CD14-positive monocyte (primary cell): ENCODE results near the gene SSBP2. TPM values are rescaled to one million over a fixed set of nuclear protein-coding genes. Genes with fewer than 3 reads are reported as not detected.

ENCODE experiments used
- DNase-seq, 3 donors: peaks; one replicate each; pipeline ENCODE4 v3.0.0-alpha.2; 2011 to 2022
- H2AFZ ChIP-seq: 2 replicates; pipeline ENCODE4 v1.6.0; 2012; ENCODE audit warnings: mild to moderate bottlenecking, low read depth, low read length, inconsistent platforms; ENCODE audit not compliant: insufficient read depth, poor library complexity, severe bottlenecking
- H3K27ac ChIP-seq, 2 donors: 1 replicate in 1 of 2; 2 replicates in 1 of 2; pipeline ENCODE4 v1.5.1; 2012 to 2013; ENCODE audit warnings: low read length in 2 of 2, control low read depth in 1 of 2, inconsistent platforms in 1 of 2, low read depth in 1 of 2, mild to moderate bottlenecking in 1 of 2
- H3K27me3 ChIP-seq, 2 donors: one replicate each; pipeline versions ENCODE4 v1.6.0 to v1.6.1; 2011 to 2013; ENCODE audit warnings: low read length in 2 of 2; ENCODE audit not compliant: control insufficient read depth in 2 of 2, insufficient read depth in 2 of 2
- H3K36me3 ChIP-seq, 2 donors: replicated peaks in 1 of 2; 1 replicate in 1 of 2; 2 replicates in 1 of 2; pipeline versions ENCODE4 v1.5.1 to v1.6.1; 2012 to 2013; ENCODE audit warnings: low read length in 2 of 2, control low read depth in 1 of 2, inconsistent platforms in 1 of 2, mild to moderate bottlenecking in 1 of 2; ENCODE audit not compliant: insufficient read depth in 2 of 2, control insufficient read depth in 1 of 2
- H3K4me1 ChIP-seq, 2 donors: 1 replicate in 1 of 2; 2 replicates in 1 of 2; pipeline versions ENCODE4 v1.5.1 to v1.6.1; 2012 to 2013; ENCODE audit warnings: low read length in 2 of 2, control low read depth in 1 of 2, inconsistent platforms in 1 of 2, mild to moderate bottlenecking in 1 of 2, moderate library complexity in 1 of 2; ENCODE audit not compliant: insufficient read depth in 2 of 2, control insufficient read depth in 1 of 2
- H3K4me2 ChIP-seq: replicated peaks from 2 replicates; pipeline ENCODE3; 2012; ENCODE audit warnings: low read length, moderate library complexity, mild to moderate bottlenecking; ENCODE audit not compliant: poor library complexity, severe bottlenecking; ENCODE audit errors: extremely low read depth
- H3K4me3 ChIP-seq, 3 experiments: fragments of 200-600 bp in 1 of 3; sonication (generic) in 1 of 3; replicated peaks in 1 of 3; 1 replicate in 2 of 3; 2 replicates in 1 of 3; pipeline ENCODE4 v1.5.1; 2011 to 2013; ENCODE audit warnings: low read length in 3 of 3, mild to moderate bottlenecking in 3 of 3, control low read depth in 2 of 3, low read depth in 2 of 3, inconsistent platforms in 1 of 3, moderate library complexity in 1 of 3
- H3K79me2 ChIP-seq: 2 replicates; pipeline ENCODE4 v1.6.0; 2012; ENCODE audit warnings: mild to moderate bottlenecking, control low read depth, inconsistent platforms, low read length, moderate library complexity; ENCODE audit not compliant: insufficient read depth
- H3K9ac ChIP-seq: 2 replicates; pipeline ENCODE4 v1.6.0; 2017; ENCODE audit warnings: low read length, mild to moderate bottlenecking; ENCODE audit not compliant: insufficient read depth, poor library complexity, severe bottlenecking
- H3K9me3 ChIP-seq, 2 donors: replicated peaks in 1 of 2; 1 replicate in 1 of 2; 2 replicates in 1 of 2; pipeline versions ENCODE4 v1.5.1 to v1.6.1; 2012 to 2013; ENCODE audit warnings: low read length in 2 of 2, control low read depth in 1 of 2; ENCODE audit not compliant: control insufficient read depth in 1 of 2, insufficient read depth in 1 of 2
- H4K20me1 ChIP-seq: 2 replicates; pipeline ENCODE4 v1.6.0; 2012; ENCODE audit warnings: mild to moderate bottlenecking, low read length, control low read depth, moderate library complexity; ENCODE audit not compliant: insufficient read depth
- H3K27ac Mint-ChIP-seq, 7 donors: one replicate each; pipeline ENCODE4 v1.8.0; 2020; ENCODE audit warnings: mild to moderate bottlenecking in 7 of 7, mixed read lengths in 7 of 7, moderate library complexity in 6 of 7, inconsistent platforms in 2 of 7
- H3K27me3 Mint-ChIP-seq, 3 donors: one replicate each; pipeline ENCODE4 v1.8.0; 2021 to 2022; ENCODE audit warnings: low read depth in 3 of 3, mild to moderate bottlenecking in 3 of 3, mixed read lengths in 3 of 3, moderate library complexity in 3 of 3, inconsistent platforms in 1 of 3
- H3K36me3 Mint-ChIP-seq, 2 donors: one replicate each; pipeline ENCODE4 v1.8.0; 2020; ENCODE audit warnings: mixed read lengths in 2 of 2, inconsistent platforms in 1 of 2, mild to moderate bottlenecking in 1 of 2
- H3K4me1 Mint-ChIP-seq: one replicate; pipeline ENCODE4 v1.8.0; 2020; ENCODE audit warnings: mild to moderate bottlenecking, mixed read lengths
- H3K4me3 Mint-ChIP-seq, 2 donors: one replicate each; pipeline ENCODE4 v1.8.0; 2020; ENCODE audit warnings: mild to moderate bottlenecking in 2 of 2, mixed read lengths in 2 of 2, moderate library complexity in 1 of 2
- H3K9me3 Mint-ChIP-seq, 7 donors: one replicate each; pipeline ENCODE4 v1.8.0; 2020 to 2022; ENCODE audit warnings: mixed read lengths in 7 of 7, mild to moderate bottlenecking in 6 of 7, moderate library complexity in 6 of 7, inconsistent platforms in 2 of 7
- CTCF ChIP-seq: fragments of 200-600 bp; IDR thresholded peaks from one replicate; pipeline ENCODE4 v1.8.0; 2022; ENCODE audit warnings: antibody characterized with exemption, mild to moderate bottlenecking
- WGBS: methylation state at CpG from one replicate; pipeline ENCODE4 v1.1.5; 2013; ENCODE audit warnings: missing lambda C conversion rate; ENCODE audit not compliant: insufficient coverage; 5-methylcytosine and 5-hydroxymethylcytosine counted together
- intact Hi-C, 2 donors: fragments of 100-400 bp; cut with micrococcal nuclease; formaldehyde crosslinking; loops; one replicate each; pipeline versions ENCODE4 v1.15.0 to v1.15.1; 2023
- polyA plus RNA-seq, 3 donors: library from polyadenylated mRNA; depleted of rRNA in 1 of 3; unstranded in 2 of 3; stranded (reverse) in 1 of 3; fragments of 300-500 nt in 2 of 3; fragments of >200 nt in 1 of 3; fragmentation: Illumina TruSeq in 2 of 3; gene quantifications; 1 replicate in 2 of 3; 2 replicates in 1 of 3; pipeline ENCODE4 v1.2.3, GENCODE V29; 2012 to 2021

SSBP2 gene
- polyA plus RNA-seq, 3 donors: 29.1 to 55.2 (median 53.4) TPM

GRCh38 chr5:81537905-81538547, 212.9 kb downstream of the SSBP2 start:
- Histone ChIP-seq H3K27me3 (no peaks in the 10 kb centered on the region), H2AFZ (no peak overlapping the region), H3K9ac (no peak overlapping the region), H3K27ac (no peak overlapping the region), H3K4me3 (no peak overlapping the region), H3K9me3 (no peaks in the 10 kb centered on the region), H3K4me1 (peaks cover 12 to 13% of the 10 kb centered on the region in 2 donors), H3K36me3 (no peaks in the 10 kb centered on the region), H3K79me2 (no peaks in the 10 kb centered on the region), H4K20me1 (no peaks in the 10 kb centered on the region), H3K4me2 (no peak overlapping the region)
- no peaks in the 10 kb centered on the region for H3K27me3 Mint-ChIP-seq
- intact Hi-C loops: no loop called here
- DNase-seq: no peak
- WGBS: 0% methylated on average over 1 of the region's 4 CpGs
- TF ChIP-seq CTCF: no peak
- H3K4me1 Mint-ChIP-seq: peaks cover 22% of the 10 kb centered on the region
- no peak overlapping the region for H3K4me3 Mint-ChIP-seq
- peaks cover 2 to 12% (median 5%) of the 10 kb centered on the region in 7 donors for H3K9me3 Mint-ChIP-seq
- H3K36me3 Mint-ChIP-seq: peaks cover 11 to 17% of the 10 kb centered on the region in 2 donors
- peak overlapping the region in 1 of 7 donors; percentile 71 for H3K27ac Mint-ChIP-seq

- Histone ChIP-seq H3K9me3 (no peaks in the 10 kb centered on the region), H3K36me3 (no peaks in the 10 kb centered on the region), H2AFZ (no peak overlapping the region), H3K79me2 (no peaks in the 10 kb centered on the region), H3K27me3 (no peaks in the 10 kb centered on the region), H3K4me2 (peak overlapping the region; percentile 26), H4K20me1 (no peaks in the 10 kb centered on the region), H3K4me1 (peaks cover 12 to 13% of the 10 kb centered on the region in 2 donors), H3K4me3 (no peak overlapping the region), H3K27ac (peak overlapping the region in 1 of 2 donors; percentile 50), H3K9ac (peak overlapping the region; percentile 30)
- intact Hi-C loops: no loop called here
- Mint-ChIP-seq H3K4me3 (peak overlapping the region in 1 of 2 donors; percentile 77), H3K9me3 (peaks cover 0 to 2% (median 0%) of the 10 kb centered on the region in 7 donors), H3K27me3 (no peaks in the 10 kb centered on the region), H3K36me3 (peaks cover 7 to 13% of the 10 kb centered on the region in 2 donors), H3K27ac (peak overlapping the region in 6 of 7 donors; percentile 57 to 89 (median 83)), H3K4me1 (peaks cover 24% of the 10 kb centered on the region)
- no peak for TF ChIP-seq CTCF
- no CpG with 5 or more reads among the region's 1 CpG for WGBS
- peak in 1 of 3 donors; percentile 3 for DNase-seq
Observed at GRCh38 chr5:81534441-81534840, 216.5 kb downstream of the SSBP2 start.
